Right lobe of liver (tissue), 6 donors: ENCODE data around the gene GPSM3. TPM values are rescaled to one million over a fixed set of nuclear protein-coding genes. Genes with fewer than 3 reads are reported as not detected.

Source experiments
- ATAC-seq, 4 donors: fragments of 200-7000 bp; cut with Tn5 transposase; one replicate each; pipeline ENCODE4 v1.9.1; 2020; ENCODE audit warnings: mild to moderate bottlenecking in 4 of 4, moderate library complexity in 4 of 4
- DNase-seq, 3 donors: peaks; one replicate each; pipeline ENCODE4 v3.0.0-alpha.2; 2020
- H3K27ac ChIP-seq, 3 donors: fragments of 200-600 bp; one replicate each; pipeline ENCODE4 v1.8.0; 2022
- H3K27me3 ChIP-seq, 2 donors: fragments of 200-600 bp; one replicate each; pipeline ENCODE4 v1.8.0; 2022
- H3K36me3 ChIP-seq, 4 donors: fragments of 200-600 bp; sonication (generic) in 1 of 4; one replicate each; pipeline versions ENCODE4 v1.5.1 to v1.8.0; 2017 to 2022; ENCODE audit warnings: control low read depth in 1 of 4
- H3K4me1 ChIP-seq, 4 donors: fragments of 200-600 bp; sonication (generic) in 1 of 4; one replicate each; pipeline versions ENCODE4 v1.5.1 to v1.8.0; 2017 to 2022; ENCODE audit warnings: control low read depth in 1 of 4
- H3K4me3 ChIP-seq, 3 donors: fragments of 200-600 bp; one replicate each; pipeline ENCODE4 v1.8.0; 2022
- H3K9me3 ChIP-seq, 4 donors: fragments of 200-600 bp; sonication (generic) in 1 of 4; one replicate each; pipeline versions ENCODE4 v1.5.1 to v1.8.0; 2017 to 2022; ENCODE audit warnings: control low read depth in 1 of 4
- CTCF ChIP-seq, 4 donors: fragments of 200-600 bp in 3 of 4; fragments of 450-650 bp in 1 of 4; IDR thresholded peaks; one replicate each; pipeline versions ENCODE4 v1.5.1 to v1.8.0; 2016 to 2022; ENCODE audit warnings: antibody characterized with exemption in 4 of 4, mild to moderate bottlenecking in 2 of 4
- POLR2A ChIP-seq: fragments of 450-650 bp; IDR thresholded peaks from one replicate; pipeline ENCODE4 v1.6.1; 2017; ENCODE audit warnings: antibody characterized with exemption, mild to moderate bottlenecking
- WGBS: methylation state at CpG from one replicate; pipeline ENCODE4 v1.1.6; 2018; ENCODE audit warnings: low coverage, low lambda C conversion rate; ENCODE audit not compliant: insufficient coverage; ENCODE audit errors: missing lambda C conversion rate; 5-methylcytosine and 5-hydroxymethylcytosine counted together
- intact Hi-C, 2 donors: fragments of 100-400 bp; cut with DNase I; formaldehyde crosslinking; loops; one replicate each; pipeline versions ENCODE4 v1.11.2 to v1.14.1; 2022
- total RNA-seq, 6 experiments: library from RNA; depleted of rRNA in 2 of 6; stranded (reverse); fragments of >200 nt in 2 of 6; fragmentation: NEBNext Ultra II Directional in 3 of 6; extraction: Animal tissue kit (Norgen Biotek cat#: 25700) in 3 of 6; gene quantifications; one replicate each; pipeline versions ENCODE4 v1.1.0 to v1.2.4, GENCODE V29; 2016 to 2023
- donor health status: DM: no; HTN: yes; CAD: no.
- donor health status: DM: no; HTN: no; CAD: no.
- donor health status: DM: no; HTN: no; CAD: no.
- donor health status: DM: no; HTN: yes; CAD: no.
- donor health status: DM: no; HTN: yes; CAD: no.

The GPSM3 gene
- total RNA-seq, 6 experiments from 2014 or later = 3.7 to 9.2 (median 5.7) TPM

GRCh38 chr6:32152769-32153563 is 39.5 kb downstream of the GPSM3 start:
- 52% methylated on average over 27 of the region's 35 CpGs for WGBS
- TF ChIP-seq POLR2A (no peak), CTCF (IDR thresholded peaks at IDR 0.05) (no peak)
- DNase-seq = no peak
- peak overlapping the region; percentile 74 to 78 (median 78) for H3K4me3 ChIP-seq
- peaks cover 0 to 7% (median 0%) of the 10 kb centered on the region in 4 donors for H3K4me1 ChIP-seq
- H3K36me3 ChIP-seq = peaks cover 0 to 13% (median 0%) of the 10 kb centered on the region in 4 donors
- intact Hi-C loops = loop anchor here in 1 of 2 donors (5.0 kb wide), 1 partner anchor 36 kb away; no protein-coding TSS in a partner anchor
- H3K9me3 ChIP-seq = no peaks in the 10 kb centered on the region
- peak overlapping the region; percentile 63 to 75 (median 74) for H3K27ac ChIP-seq
- ATAC-seq = peak in 1 of 4 donors; percentile 1
- peaks cover 0 to 6% of the 10 kb centered on the region in 2 donors for H3K27me3 ChIP-seq

GRCh38 chr6:32151863-32152768 is 40.3 kb downstream of the GPSM3 start, which contains the start of gene PRRT1:
TSS of gene PRRT1 (minus strand) at chr6:32151939. CDS start at chr6:32151827, 112 bp downstream.
- DNase-seq (no peak), ATAC-seq (no peak)
- Histone ChIP-seq H3K27ac (peak within 1 kb of the TSS in 2 of 3 donors; percentile 63 to 74), H3K27me3 (peaks cover 0 to 6% of the 10 kb centered on the region in 2 donors), H3K4me1 (peaks cover 0 to 7% (median 0%) of the 10 kb centered on the region in 4 donors), H3K9me3 (no peaks in the 10 kb centered on the region), H3K36me3 (peaks cover 0 to 5% (median 0%) of the 10 kb centered on the region in 4 donors), H3K4me3 (no peak within 1 kb of the TSS)
- intact Hi-C loops = loop anchor here in 1 of 2 donors (5.0 kb wide), 1 partner anchor 35 kb away; no protein-coding TSS in a partner anchor
- TF ChIP-seq CTCF (IDR thresholded peaks at IDR 0.05) (no peak), POLR2A (no peak)
- WGBS = 43% methylated on average over 15 of the region's 24 CpGs

GRCh38 chr6:32151181-32151862 is 41.1 kb downstream of the GPSM3 start:
- no peak overlapping the region for H3K27ac ChIP-seq
- no peak for TF ChIP-seq CTCF (IDR thresholded peaks at IDR 0.05)
- no peak for TF ChIP-seq POLR2A
- H3K36me3 ChIP-seq = peaks cover 0 to 2% (median 0%) of the 10 kb centered on the region in 4 donors
- no peaks in the 10 kb centered on the region for H3K9me3 ChIP-seq
- H3K4me3 ChIP-seq = no peak overlapping the region
- peaks cover 0 to 6% of the 10 kb centered on the region in 2 donors for H3K27me3 ChIP-seq
- peaks cover 0 to 7% (median 0%) of the 10 kb centered on the region in 4 donors for H3K4me1 ChIP-seq
- WGBS = 56% methylated on average over 8 of the region's 8 CpGs
- no peak for ATAC-seq
- DNase-seq = no peak
- intact Hi-C loops = loop anchor here in 1 of 2 donors (5.0 kb wide), 1 partner anchor 34 kb away; no protein-coding TSS in a partner anchor
